WTC11 (cell line): ENCODE measurements around the gene ZDHHC6. TPM values are rescaled to one million over a fixed set of nuclear protein-coding genes. Genes with fewer than 3 reads are reported as not detected.

ENCODE experiments used
- ATAC-seq: fragments of 200-7000 bp; cut with Tn5 transposase; 2 replicates; pipeline ENCODE4 v1.10.0; 2021; ENCODE audit warnings: mild to moderate bottlenecking, moderate library complexity
- CTCF ChIA-PET: fragments of 300-600 bp; sonication (Branson Sonifier 250); formaldehyde crosslinking; loops from one replicate; lab custom pipeline; 2021; ENCODE audit warnings: antibody characterized with exemption; lab: Charles Lee
- POLR2A ChIA-PET: fragments of 350-600 bp; sonication (Branson Sonifier 250); formaldehyde crosslinking; loops from one replicate; lab custom pipeline; 2021; ENCODE audit warnings: antibody characterized with exemption; lab: Charles Lee
- DNase-seq: peaks from one replicate; pipeline ENCODE4 v3.0.0; 2021; ENCODE audit warnings: low spot score
- H3K27ac Mint-ChIP-seq: 2 replicates; pipeline ENCODE4 v1.8.0; 2021; ENCODE audit warnings: mixed read lengths
- H3K27me3 Mint-ChIP-seq: 2 replicates; pipeline ENCODE4 v1.8.0; 2021; ENCODE audit warnings: low read depth, mild to moderate bottlenecking, moderate library complexity, mixed read lengths
- H3K36me3 Mint-ChIP-seq: 2 replicates; pipeline ENCODE4 v1.8.0; 2021; ENCODE audit warnings: mixed read lengths
- H3K4me1 Mint-ChIP-seq: 2 replicates; pipeline ENCODE4 v1.8.0; 2022; ENCODE audit warnings: mixed read lengths
- H3K4me3 Mint-ChIP-seq: 2 replicates; pipeline ENCODE4 v1.8.0; 2021; ENCODE audit warnings: mild to moderate bottlenecking, moderate library complexity, mixed read lengths
- H3K9me3 Mint-ChIP-seq: 2 replicates; pipeline ENCODE4 v1.8.0; 2021; ENCODE audit warnings: mixed read lengths
- ELF4 ChIP-seq: sonication (generic); formaldehyde crosslinking; IDR thresholded peaks from 2 replicates; pipeline ENCODE4 v1.8.1; 2022; ENCODE audit warnings: low read depth, mild to moderate bottlenecking, moderate library complexity, missing genetic modification reagents
- ETV6 ChIP-seq: sonication (generic); formaldehyde crosslinking; IDR thresholded peaks from 2 replicates; pipeline ENCODE4 v1.8.1; 2022; ENCODE audit warnings: mild to moderate bottlenecking, missing genetic modification reagents
- FOXK1 ChIP-seq: sonication (generic); formaldehyde crosslinking; IDR thresholded peaks from 2 replicates; pipeline ENCODE4 v1.8.0; 2022; ENCODE audit warnings: mild to moderate bottlenecking, moderate library complexity, missing genetic modification reagents
- JAZF1 ChIP-seq: fragments of 250-450 bp; sonication (Bioruptor Pico); IDR thresholded peaks from 2 replicates; pipeline ENCODE4 v1.9.0; 2021; ENCODE audit warnings: moderate library complexity, mild to moderate bottlenecking, inconsistent platforms
- NFYB ChIP-seq: sonication (generic); formaldehyde crosslinking; conservative IDR thresholded peaks from 2 replicates; pipeline ENCODE4 v1.8.0; 2022; ENCODE audit warnings: low read depth, missing genetic modification reagents
- NR1H2 ChIP-seq: sonication (generic); formaldehyde crosslinking; IDR thresholded peaks from 2 replicates; pipeline ENCODE4 v1.9.0; 2021; ENCODE audit warnings: mild to moderate bottlenecking, moderate library complexity, missing genetic modification reagents
- NR2C2 ChIP-seq: sonication (generic); formaldehyde crosslinking; IDR thresholded peaks from 2 replicates; pipeline ENCODE4 v1.8.0; 2022; ENCODE audit warnings: mild to moderate bottlenecking, missing genetic modification reagents
- RELA ChIP-seq: sonication (generic); formaldehyde crosslinking; IDR thresholded peaks from 2 replicates; pipeline ENCODE4 v1.8.1; 2022; ENCODE audit warnings: missing genetic modification reagents, mild to moderate bottlenecking, borderline replicate concordance
- ZNF317 ChIP-seq: sonication (generic); formaldehyde crosslinking; IDR thresholded peaks from 2 replicates; pipeline ENCODE4 v1.8.1; 2023; ENCODE audit warnings: low read depth, mild to moderate bottlenecking, moderate library complexity, missing genetic modification reagents, borderline replicate concordance
- ZNF423 ChIP-seq: fragments of 250-450 bp; sonication (Bioruptor Pico); IDR thresholded peaks from 2 replicates; pipeline ENCODE4 v2.1.2; 2022; ENCODE audit warnings: mild to moderate bottlenecking, moderate library complexity
- total RNA-seq: library from RNA; stranded (reverse); gene quantifications from 3 replicates; pipeline ENCODE4 v1.2.3, GENCODE V29; 2021
- TF ChIP-seq, protein P1 (sequence below): fragments of 250-450 bp; sonication (Bioruptor Pico); IDR thresholded peaks from 2 replicates; pipeline ENCODE4 v1.9.0; 2021; ENCODE audit warnings: mild to moderate bottlenecking
- TF ChIP-seq, protein P2 (sequence below): sonication (generic); formaldehyde crosslinking; IDR thresholded peaks from 2 replicates; pipeline ENCODE4 v1.8.1; 2023; ENCODE audit warnings: mild to moderate bottlenecking, missing genetic modification reagents, borderline replicate concordance
- TF ChIP-seq, protein P3 (sequence below): sonication (generic); formaldehyde crosslinking; IDR thresholded peaks from 2 replicates; pipeline ENCODE4 v1.8.0; 2022; ENCODE audit warnings: mild to moderate bottlenecking, missing genetic modification reagents
- TF ChIP-seq, protein P4 (sequence below): sonication (generic); formaldehyde crosslinking; IDR thresholded peaks from 2 replicates; pipeline ENCODE4 v1.8.0; 2023; ENCODE audit warnings: missing genetic modification reagents
- TF ChIP-seq, protein P5 (sequence below): sonication (generic); formaldehyde crosslinking; conservative IDR thresholded peaks from 2 replicates; pipeline ENCODE4 v1.8.1; 2022; ENCODE audit warnings: mild to moderate bottlenecking, missing genetic modification reagents
- TF ChIP-seq, protein P6 (sequence below): sonication (generic); formaldehyde crosslinking; IDR thresholded peaks from 2 replicates; pipeline ENCODE4 v1.8.0; 2023; ENCODE audit warnings: mild to moderate bottlenecking, missing genetic modification reagents
- TF ChIP-seq, protein P7 (sequence below): sonication (generic); formaldehyde crosslinking; IDR thresholded peaks from 2 replicates; pipeline ENCODE4 v1.8.0; 2023; ENCODE audit warnings: missing genetic modification reagents, mild to moderate bottlenecking, borderline replicate concordance

Gene ZDHHC6
- total RNA-seq, 1 experiment from 2014 or later, result 22.1 TPM

DNA sequence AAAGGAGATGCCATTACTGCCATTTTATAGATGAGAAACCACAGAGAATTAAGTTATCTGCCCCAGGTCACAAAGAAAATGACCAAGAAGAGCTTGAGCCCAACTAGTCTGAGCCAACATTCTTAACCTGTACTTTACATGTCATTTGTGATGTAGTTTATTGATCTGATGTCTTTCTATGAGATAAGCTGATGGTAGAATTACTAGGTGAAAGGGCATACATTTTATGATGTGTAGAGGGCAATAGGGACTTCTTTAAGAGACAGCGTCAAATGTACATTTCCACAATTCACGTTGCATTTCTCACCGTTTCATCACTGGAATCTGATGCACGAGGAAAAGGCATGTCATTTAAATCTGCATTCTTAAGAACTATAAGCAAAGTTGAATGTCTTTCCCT, 61.5 kb downstream of the ZDHHC6 start (continued):
- TF ChIP-seq FOXK1 (CRISPR knock-in tag), result no peak
- TF ChIP-seq ETV6 (CRISPR knock-in tag), result no peak
- TF ChIP-seq, protein P1, sequence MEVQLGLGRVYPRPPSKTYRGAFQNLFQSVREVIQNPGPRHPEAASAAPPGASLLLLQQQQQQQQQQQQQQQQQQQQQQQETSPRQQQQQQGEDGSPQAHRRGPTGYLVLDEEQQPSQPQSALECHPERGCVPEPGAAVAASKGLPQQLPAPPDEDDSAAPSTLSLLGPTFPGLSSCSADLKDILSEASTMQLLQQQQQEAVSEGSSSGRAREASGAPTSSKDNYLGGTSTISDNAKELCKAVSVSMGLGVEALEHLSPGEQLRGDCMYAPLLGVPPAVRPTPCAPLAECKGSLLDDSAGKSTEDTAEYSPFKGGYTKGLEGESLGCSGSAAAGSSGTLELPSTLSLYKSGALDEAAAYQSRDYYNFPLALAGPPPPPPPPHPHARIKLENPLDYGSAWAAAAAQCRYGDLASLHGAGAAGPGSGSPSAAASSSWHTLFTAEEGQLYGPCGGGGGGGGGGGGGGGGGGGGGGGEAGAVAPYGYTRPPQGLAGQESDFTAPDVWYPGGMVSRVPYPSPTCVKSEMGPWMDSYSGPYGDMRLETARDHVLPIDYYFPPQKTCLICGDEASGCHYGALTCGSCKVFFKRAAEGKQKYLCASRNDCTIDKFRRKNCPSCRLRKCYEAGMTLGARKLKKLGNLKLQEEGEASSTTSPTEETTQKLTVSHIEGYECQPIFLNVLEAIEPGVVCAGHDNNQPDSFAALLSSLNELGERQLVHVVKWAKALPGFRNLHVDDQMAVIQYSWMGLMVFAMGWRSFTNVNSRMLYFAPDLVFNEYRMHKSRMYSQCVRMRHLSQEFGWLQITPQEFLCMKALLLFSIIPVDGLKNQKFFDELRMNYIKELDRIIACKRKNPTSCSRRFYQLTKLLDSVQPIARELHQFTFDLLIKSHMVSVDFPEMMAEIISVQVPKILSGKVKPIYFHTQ, result no peak
- TF ChIP-seq, protein P2, sequence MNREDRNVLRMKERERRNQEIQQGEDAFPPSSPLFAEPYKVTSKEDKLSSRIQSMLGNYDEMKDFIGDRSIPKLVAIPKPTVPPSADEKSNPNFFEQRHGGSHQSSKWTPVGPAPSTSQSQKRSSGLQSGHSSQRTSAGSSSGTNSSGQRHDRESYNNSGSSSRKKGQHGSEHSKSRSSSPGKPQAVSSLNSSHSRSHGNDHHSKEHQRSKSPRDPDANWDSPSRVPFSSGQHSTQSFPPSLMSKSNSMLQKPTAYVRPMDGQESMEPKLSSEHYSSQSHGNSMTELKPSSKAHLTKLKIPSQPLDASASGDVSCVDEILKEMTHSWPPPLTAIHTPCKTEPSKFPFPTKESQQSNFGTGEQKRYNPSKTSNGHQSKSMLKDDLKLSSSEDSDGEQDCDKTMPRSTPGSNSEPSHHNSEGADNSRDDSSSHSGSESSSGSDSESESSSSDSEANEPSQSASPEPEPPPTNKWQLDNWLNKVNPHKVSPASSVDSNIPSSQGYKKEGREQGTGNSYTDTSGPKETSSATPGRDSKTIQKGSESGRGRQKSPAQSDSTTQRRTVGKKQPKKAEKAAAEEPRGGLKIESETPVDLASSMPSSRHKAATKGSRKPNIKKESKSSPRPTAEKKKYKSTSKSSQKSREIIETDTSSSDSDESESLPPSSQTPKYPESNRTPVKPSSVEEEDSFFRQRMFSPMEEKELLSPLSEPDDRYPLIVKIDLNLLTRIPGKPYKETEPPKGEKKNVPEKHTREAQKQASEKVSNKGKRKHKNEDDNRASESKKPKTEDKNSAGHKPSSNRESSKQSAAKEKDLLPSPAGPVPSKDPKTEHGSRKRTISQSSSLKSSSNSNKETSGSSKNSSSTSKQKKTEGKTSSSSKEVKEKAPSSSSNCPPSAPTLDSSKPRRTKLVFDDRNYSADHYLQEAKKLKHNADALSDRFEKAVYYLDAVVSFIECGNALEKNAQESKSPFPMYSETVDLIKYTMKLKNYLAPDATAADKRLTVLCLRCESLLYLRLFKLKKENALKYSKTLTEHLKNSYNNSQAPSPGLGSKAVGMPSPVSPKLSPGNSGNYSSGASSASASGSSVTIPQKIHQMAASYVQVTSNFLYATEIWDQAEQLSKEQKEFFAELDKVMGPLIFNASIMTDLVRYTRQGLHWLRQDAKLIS (CRISPR knock-in tag), result no peak
- no peak for TF ChIP-seq RELA (CRISPR knock-in tag)
- no peak for TF ChIP-seq JAZF1 (CRISPR knock-in tag)
- no peak for TF ChIP-seq NR2C2

DNA sequence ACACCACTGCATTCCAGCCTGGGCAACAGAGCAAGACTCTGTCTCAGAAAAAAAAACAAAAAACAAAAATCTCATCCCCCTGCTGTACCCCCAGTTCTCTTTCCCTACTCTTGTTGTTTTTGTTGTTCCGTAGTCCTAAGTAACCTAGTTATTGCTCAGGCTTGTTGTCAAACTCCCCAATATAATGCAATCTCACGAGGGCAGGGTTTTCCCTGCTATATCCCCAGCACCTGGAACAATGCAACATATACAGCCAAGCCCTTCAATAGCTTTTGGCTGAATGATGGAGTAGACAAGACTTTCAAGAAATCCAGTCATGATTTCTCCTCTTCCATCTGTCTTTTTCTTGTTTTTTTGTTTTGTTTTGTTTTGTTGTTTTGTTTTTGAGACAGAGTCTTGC, 62.6 kb downstream of the ZDHHC6 start:
- DNase-seq (no peak), ATAC-seq (no peak)
- Mint-ChIP-seq H3K4me1 (no peaks in the 10 kb centered on the region), H3K27me3 (no peaks in the 10 kb centered on the region), H3K27ac (no peak overlapping the region), H3K4me3 (no peak overlapping the region), H3K9me3 (no peaks in the 10 kb centered on the region), H3K36me3 (no peaks in the 10 kb centered on the region)
- POLR2A ChIA-PET, result no interaction called here
- CTCF ChIA-PET, result no interaction called here
- TF ChIP-seq NR1H2 (no peak), NFYB (CRISPR knock-in tag) (no peak), ELF4 (CRISPR knock-in tag) (no peak), ZNF423 (no peak), ZNF317 (CRISPR knock-in tag) (no peak)
- TF ChIP-seq, protein P3, sequence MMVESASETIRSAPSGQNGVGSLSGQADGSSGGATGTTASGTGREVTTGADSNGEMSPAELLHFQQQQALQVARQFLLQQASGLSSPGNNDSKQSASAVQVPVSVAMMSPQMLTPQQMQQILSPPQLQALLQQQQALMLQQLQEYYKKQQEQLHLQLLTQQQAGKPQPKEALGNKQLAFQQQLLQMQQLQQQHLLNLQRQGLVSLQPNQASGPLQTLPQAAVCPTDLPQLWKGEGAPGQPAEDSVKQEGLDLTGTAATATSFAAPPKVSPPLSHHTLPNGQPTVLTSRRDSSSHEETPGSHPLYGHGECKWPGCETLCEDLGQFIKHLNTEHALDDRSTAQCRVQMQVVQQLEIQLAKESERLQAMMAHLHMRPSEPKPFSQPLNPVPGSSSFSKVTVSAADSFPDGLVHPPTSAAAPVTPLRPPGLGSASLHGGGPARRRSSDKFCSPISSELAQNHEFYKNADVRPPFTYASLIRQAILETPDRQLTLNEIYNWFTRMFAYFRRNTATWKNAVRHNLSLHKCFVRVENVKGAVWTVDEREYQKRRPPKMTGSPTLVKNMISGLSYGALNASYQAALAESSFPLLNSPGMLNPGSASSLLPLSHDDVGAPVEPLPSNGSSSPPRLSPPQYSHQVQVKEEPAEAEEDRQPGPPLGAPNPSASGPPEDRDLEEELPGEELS (CRISPR knock-in tag), result no peak
- TF ChIP-seq, protein P4, sequence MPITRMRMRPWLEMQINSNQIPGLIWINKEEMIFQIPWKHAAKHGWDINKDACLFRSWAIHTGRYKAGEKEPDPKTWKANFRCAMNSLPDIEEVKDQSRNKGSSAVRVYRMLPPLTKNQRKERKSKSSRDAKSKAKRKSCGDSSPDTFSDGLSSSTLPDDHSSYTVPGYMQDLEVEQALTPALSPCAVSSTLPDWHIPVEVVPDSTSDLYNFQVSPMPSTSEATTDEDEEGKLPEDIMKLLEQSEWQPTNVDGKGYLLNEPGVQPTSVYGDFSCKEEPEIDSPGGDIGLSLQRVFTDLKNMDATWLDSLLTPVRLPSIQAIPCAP (CRISPR knock-in tag), result no peak
- TF ChIP-seq, protein P5, sequence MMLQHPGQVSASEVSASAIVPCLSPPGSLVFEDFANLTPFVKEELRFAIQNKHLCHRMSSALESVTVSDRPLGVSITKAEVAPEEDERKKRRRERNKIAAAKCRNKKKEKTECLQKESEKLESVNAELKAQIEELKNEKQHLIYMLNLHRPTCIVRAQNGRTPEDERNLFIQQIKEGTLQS (CRISPR knock-in tag), result no peak
- TF ChIP-seq, protein P6, sequence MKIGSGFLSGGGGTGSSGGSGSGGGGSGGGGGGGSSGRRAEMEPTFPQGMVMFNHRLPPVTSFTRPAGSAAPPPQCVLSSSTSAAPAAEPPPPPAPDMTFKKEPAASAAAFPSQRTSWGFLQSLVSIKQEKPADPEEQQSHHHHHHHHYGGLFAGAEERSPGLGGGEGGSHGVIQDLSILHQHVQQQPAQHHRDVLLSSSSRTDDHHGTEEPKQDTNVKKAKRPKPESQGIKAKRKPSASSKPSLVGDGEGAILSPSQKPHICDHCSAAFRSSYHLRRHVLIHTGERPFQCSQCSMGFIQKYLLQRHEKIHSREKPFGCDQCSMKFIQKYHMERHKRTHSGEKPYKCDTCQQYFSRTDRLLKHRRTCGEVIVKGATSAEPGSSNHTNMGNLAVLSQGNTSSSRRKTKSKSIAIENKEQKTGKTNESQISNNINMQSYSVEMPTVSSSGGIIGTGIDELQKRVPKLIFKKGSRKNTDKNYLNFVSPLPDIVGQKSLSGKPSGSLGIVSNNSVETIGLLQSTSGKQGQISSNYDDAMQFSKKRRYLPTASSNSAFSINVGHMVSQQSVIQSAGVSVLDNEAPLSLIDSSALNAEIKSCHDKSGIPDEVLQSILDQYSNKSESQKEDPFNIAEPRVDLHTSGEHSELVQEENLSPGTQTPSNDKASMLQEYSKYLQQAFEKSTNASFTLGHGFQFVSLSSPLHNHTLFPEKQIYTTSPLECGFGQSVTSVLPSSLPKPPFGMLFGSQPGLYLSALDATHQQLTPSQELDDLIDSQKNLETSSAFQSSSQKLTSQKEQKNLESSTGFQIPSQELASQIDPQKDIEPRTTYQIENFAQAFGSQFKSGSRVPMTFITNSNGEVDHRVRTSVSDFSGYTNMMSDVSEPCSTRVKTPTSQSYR (CRISPR knock-in tag), result no peak
- TF ChIP-seq, protein P7, sequence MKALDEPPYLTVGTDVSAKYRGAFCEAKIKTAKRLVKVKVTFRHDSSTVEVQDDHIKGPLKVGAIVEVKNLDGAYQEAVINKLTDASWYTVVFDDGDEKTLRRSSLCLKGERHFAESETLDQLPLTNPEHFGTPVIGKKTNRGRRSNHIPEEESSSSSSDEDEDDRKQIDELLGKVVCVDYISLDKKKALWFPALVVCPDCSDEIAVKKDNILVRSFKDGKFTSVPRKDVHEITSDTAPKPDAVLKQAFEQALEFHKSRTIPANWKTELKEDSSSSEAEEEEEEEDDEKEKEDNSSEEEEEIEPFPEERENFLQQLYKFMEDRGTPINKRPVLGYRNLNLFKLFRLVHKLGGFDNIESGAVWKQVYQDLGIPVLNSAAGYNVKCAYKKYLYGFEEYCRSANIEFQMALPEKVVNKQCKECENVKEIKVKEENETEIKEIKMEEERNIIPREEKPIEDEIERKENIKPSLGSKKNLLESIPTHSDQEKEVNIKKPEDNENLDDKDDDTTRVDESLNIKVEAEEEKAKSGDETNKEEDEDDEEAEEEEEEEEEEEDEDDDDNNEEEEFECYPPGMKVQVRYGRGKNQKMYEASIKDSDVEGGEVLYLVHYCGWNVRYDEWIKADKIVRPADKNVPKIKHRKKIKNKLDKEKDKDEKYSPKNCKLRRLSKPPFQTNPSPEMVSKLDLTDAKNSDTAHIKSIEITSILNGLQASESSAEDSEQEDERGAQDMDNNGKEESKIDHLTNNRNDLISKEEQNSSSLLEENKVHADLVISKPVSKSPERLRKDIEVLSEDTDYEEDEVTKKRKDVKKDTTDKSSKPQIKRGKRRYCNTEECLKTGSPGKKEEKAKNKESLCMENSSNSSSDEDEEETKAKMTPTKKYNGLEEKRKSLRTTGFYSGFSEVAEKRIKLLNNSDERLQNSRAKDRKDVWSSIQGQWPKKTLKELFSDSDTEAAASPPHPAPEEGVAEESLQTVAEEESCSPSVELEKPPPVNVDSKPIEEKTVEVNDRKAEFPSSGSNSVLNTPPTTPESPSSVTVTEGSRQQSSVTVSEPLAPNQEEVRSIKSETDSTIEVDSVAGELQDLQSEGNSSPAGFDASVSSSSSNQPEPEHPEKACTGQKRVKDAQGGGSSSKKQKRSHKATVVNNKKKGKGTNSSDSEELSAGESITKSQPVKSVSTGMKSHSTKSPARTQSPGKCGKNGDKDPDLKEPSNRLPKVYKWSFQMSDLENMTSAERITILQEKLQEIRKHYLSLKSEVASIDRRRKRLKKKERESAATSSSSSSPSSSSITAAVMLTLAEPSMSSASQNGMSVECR (CRISPR knock-in tag), result no peak
